Breast epithelium (tissue), 3 donors: ENCODE measurements around the gene ATPAF2.

Source experiments
- POLR2A ChIP-seq: fragments of 450-650 bp; IDR thresholded peaks from one replicate; pipeline ENCODE4 v1.6.1; 2016; ENCODE audit warnings: antibody characterized with exemption, mild to moderate bottlenecking, moderate library complexity
- POLR2AphosphoS5 ChIP-seq, 3 donors: sonication (generic); formaldehyde crosslinking; IDR thresholded peaks; one replicate each; pipeline ENCODE4 v1.6.1; 2017; ENCODE audit warnings: antibody characterized with exemption in 3 of 3

GRCh38 chr17:17982801-17983200, 56.2 kb downstream of the ATPAF2 start:
- TF ChIP-seq POLR2AphosphoS5 (IDR thresholded peaks at IDR 0.05) (no peak), POLR2A (no peak)
